Naive thymus-derived CD4-positive, alpha-beta T cell (primary cell): ENCODE data around the gene ZBTB17. TPM values are rescaled to one million over a fixed set of nuclear protein-coding genes. Genes with fewer than 3 reads are reported as not detected.
"Not testable (repeated sequence)": the region's sequence is repeated elsewhere in the genome, so short reads cannot be mapped to it uniquely, and the experiment has no call there.

Source experiments
- ATAC-seq: fragments of 150-1000 bp; cut with Tn5 transposase; 2 replicates; pipeline ENCODE4 v1.10.0; 2021; ENCODE audit warnings: mild to moderate bottlenecking, moderate library complexity
- CTCF ChIA-PET: fragments of 350-600 bp; sonication (Branson Sonifier 250); formaldehyde crosslinking; loops from one replicate; lab custom pipeline; 2021; ENCODE audit warnings: antibody characterized with exemption; lab: Charles Lee
- POLR2A ChIA-PET: fragments of 350-600 bp; sonication (Branson Sonifier 250); formaldehyde crosslinking; loops from one replicate; lab custom pipeline; 2021; ENCODE audit warnings: antibody characterized with exemption, inconsistent platforms; lab: Charles Lee
- DNase-seq, 9 donors: peaks; one replicate each; pipeline versions ENCODE4 v3.0.0 to v3.0.0-alpha.2; 2020 to 2022; ENCODE audit warnings: mixed read lengths in 1 of 9
- H3K27ac ChIP-seq: one replicate; pipeline ENCODE4 v1.7.0; 2013; ENCODE audit warnings: mild to moderate bottlenecking, low read depth, low read length, moderate library complexity
- H3K27me3 ChIP-seq, 2 donors: one replicate each; pipeline ENCODE4 v1.7.0; 2013; ENCODE audit warnings: low read length in 2 of 2, mild to moderate bottlenecking in 2 of 2, moderate library complexity in 2 of 2; ENCODE audit not compliant: control insufficient read depth in 2 of 2, insufficient read depth in 2 of 2
- H3K36me3 ChIP-seq, 3 experiments: 1 replicate in 2 of 3; 2 replicates in 1 of 3; pipeline ENCODE4 v1.7.0; 2013; ENCODE audit warnings: low read length in 3 of 3, mild to moderate bottlenecking in 3 of 3, moderate library complexity in 1 of 3; ENCODE audit not compliant: insufficient read depth in 3 of 3, control insufficient read depth in 2 of 3
- H3K4me1 ChIP-seq, 2 donors: one replicate each; pipeline ENCODE4 v1.7.0; 2013; ENCODE audit warnings: low read length in 2 of 2, mild to moderate bottlenecking in 2 of 2, moderate library complexity in 1 of 2; ENCODE audit not compliant: control insufficient read depth in 2 of 2, insufficient read depth in 2 of 2
- H3K4me3 ChIP-seq: 2 replicates; pipeline ENCODE4 v1.7.0; 2013; ENCODE audit warnings: mild to moderate bottlenecking, low read length
- H3K9me3 ChIP-seq, 3 experiments: 1 replicate in 2 of 3; 2 replicates in 1 of 3; pipeline ENCODE4 v1.7.0; 2013; ENCODE audit warnings: low read length in 3 of 3; ENCODE audit not compliant: control insufficient read depth in 2 of 3
- H3K27ac Mint-ChIP-seq, 9 donors: one replicate each; pipeline ENCODE4 v1.8.0; 2020 to 2022; ENCODE audit warnings: mixed read lengths in 9 of 9, mild to moderate bottlenecking in 8 of 9, moderate library complexity in 5 of 9, inconsistent platforms in 2 of 9
- H3K27me3 Mint-ChIP-seq, 5 donors: one replicate each; pipeline ENCODE4 v1.8.0; 2021 to 2022; ENCODE audit warnings: mixed read lengths in 5 of 5, mild to moderate bottlenecking in 1 of 5
- H3K36me3 Mint-ChIP-seq, 5 donors: one replicate each; pipeline ENCODE4 v1.8.0; 2020 to 2022; ENCODE audit warnings: mixed read lengths in 5 of 5, mild to moderate bottlenecking in 3 of 5, inconsistent platforms in 1 of 5
- H3K4me1 Mint-ChIP-seq, 7 donors: one replicate each; pipeline ENCODE4 v1.8.0; 2020 to 2022; ENCODE audit warnings: mixed read lengths in 7 of 7, mild to moderate bottlenecking in 3 of 7, inconsistent platforms in 1 of 7
- H3K4me3 Mint-ChIP-seq, 10 donors: one replicate each; pipeline ENCODE4 v1.8.0; 2020 to 2022; ENCODE audit warnings: mild to moderate bottlenecking in 10 of 10, mixed read lengths in 10 of 10, moderate library complexity in 6 of 10, inconsistent platforms in 2 of 10
- H3K9me3 Mint-ChIP-seq, 11 donors: one replicate each; pipeline ENCODE4 v1.8.0; 2020 to 2022; ENCODE audit warnings: mixed read lengths in 11 of 11, mild to moderate bottlenecking in 4 of 11, inconsistent platforms in 1 of 11, moderate library complexity in 1 of 11
- intact Hi-C, 2 donors: fragments of 100-400 bp; cut with micrococcal nuclease; formaldehyde crosslinking; loops; one replicate each; pipeline ENCODE4 v1.15.1; 2023
- polyA plus RNA-seq, 2 donors: library from polyadenylated mRNA; unstranded; fragments of 300-500 nt; fragmentation: Illumina TruSeq; gene quantifications; one replicate each; pipeline ENCODE4 v1.2.3, GENCODE V29; 2021
- total RNA-seq, 6 experiments: library from RNA in 5 of 6; stranded (reverse) in 5 of 6; gene quantifications; 1 replicate in 5 of 6; 2 replicates in 1 of 6; pipeline ENCODE4 v1.2.3 and lab custom pipeline; 2021 to 2026

ZBTB17 gene
- total and polyA plus RNA-seq, 7 experiments from 2014 or later = 11.2 to 85.1 (median 63.5) TPM

DNA sequence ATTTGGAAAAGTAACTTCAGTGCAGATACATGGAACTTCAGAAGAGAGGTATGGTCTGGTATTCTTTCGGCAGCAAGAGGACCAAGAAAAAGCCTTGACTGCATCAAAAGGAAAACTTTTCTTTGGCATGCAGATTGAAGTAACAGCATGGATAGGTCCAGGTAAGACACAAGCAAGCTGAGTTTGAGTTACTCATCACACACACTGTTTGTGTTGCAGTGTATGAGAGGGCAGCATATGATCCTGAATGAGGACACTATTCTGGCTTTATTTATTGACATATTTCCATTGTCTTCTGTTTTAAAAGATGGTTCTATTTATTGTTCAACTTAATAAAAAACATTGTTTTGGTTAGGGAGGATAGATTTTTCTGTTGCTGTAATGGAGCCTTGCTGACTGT lies 64.8 kb downstream of the ZBTB17 start:
- Mint-ChIP-seq H3K27me3 (no peaks in the 10 kb centered on the region), H3K27ac (no peak overlapping the region), H3K4me1 (peaks cover 9 to 25% (median 14%) of the 10 kb centered on the region in 7 donors), H3K36me3 (peaks cover 0 to 47% (median 20%) of the 10 kb centered on the region in 5 donors), H3K4me3 (no peak overlapping the region), H3K9me3 (no peaks in the 10 kb centered on the region)
- intact Hi-C loops = no loop called here
- CTCF ChIA-PET = interaction anchor here (1.9 kb wide), 1 partner anchor 96 kb away, joined by 4 read pairs; no protein-coding TSS in a partner anchor
- DNase-seq (no peak), ATAC-seq (no peak)
- POLR2A ChIA-PET = no interaction called here
- no peak overlapping the region for H3K27ac ChIP-seq
- H3K27me3 ChIP-seq = no peaks in the 10 kb centered on the region
- no peak overlapping the region for H3K4me3 ChIP-seq
- peaks cover 0 to 2% of the 10 kb centered on the region in 2 donors for H3K4me1 ChIP-seq
- H3K9me3 ChIP-seq = no peaks in the 10 kb centered on the region
- peaks cover 4 to 40% (median 10%) of the 10 kb centered on the region in 3 experiments for H3K36me3 ChIP-seq

DNA sequence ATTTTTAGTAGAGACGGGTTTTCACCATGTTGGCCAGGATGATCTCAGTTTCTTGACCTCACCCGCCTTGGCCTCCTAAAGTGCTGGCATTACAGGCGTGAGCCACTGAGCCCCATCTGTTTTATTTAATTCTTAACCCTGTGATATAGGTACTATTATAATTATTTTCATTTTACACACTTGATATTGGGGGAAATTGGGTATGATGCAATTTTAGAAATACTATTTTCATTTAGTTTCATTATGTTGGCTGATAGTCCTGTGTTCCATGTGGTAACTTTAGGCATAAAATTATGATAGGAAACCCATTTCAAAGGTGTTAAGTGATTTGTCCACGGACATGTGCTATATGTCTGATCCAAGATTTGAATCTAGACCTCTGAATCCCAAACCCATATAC lies 67.3 kb downstream of the ZBTB17 start:
- ATAC-seq (no peak), DNase-seq (no peak)
- Mint-ChIP-seq H3K4me3 (no peak overlapping the region), H3K4me1 (peaks cover 2 to 19% (median 6%) of the 10 kb centered on the region in 7 donors), H3K9me3 (no peaks in the 10 kb centered on the region), H3K27me3 (no peaks in the 10 kb centered on the region), H3K27ac (peak overlapping the region in 1 of 9 donors; percentile 49), H3K36me3 (peaks cover 0 to 32% (median 16%) of the 10 kb centered on the region in 5 donors)
- H3K4me3 ChIP-seq = no peak overlapping the region
- no peaks in the 10 kb centered on the region for H3K4me1 ChIP-seq
- no peaks in the 10 kb centered on the region for H3K9me3 ChIP-seq
- intact Hi-C loops = no loop called here
- ChIA-PET POLR2A (no interaction called here), CTCF (no interaction called here)
- H3K27ac ChIP-seq = no peak overlapping the region
- peaks cover 4 to 35% (median 10%) of the 10 kb centered on the region in 3 experiments for H3K36me3 ChIP-seq
- no peaks in the 10 kb centered on the region for H3K27me3 ChIP-seq

DNA sequence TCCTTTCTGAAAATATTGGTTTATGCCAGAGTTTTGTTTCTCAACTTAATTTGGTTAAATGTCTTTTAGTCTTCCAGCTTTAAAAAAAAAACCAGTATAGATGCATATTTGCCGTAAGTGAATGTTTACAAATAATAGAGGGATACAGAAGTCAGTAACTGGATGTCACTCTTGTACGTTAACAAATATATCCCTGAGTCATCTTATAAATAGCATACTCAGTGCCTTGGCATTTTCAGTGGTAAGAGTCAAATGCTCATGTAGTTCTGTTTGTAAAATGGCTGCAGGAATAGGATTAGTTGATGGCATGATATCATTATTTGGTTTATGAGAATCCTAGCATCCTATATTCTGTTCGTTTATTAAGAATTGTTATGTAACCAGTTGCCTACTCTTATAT lies 73.0 kb downstream of the ZBTB17 start:
- peak overlapping the region in 2 of 9 donors; percentile 18 to 53 for H3K27ac Mint-ChIP-seq
- POLR2A ChIA-PET = no interaction called here
- Histone ChIP-seq H3K27me3 (no peaks in the 10 kb centered on the region), H3K4me1 (peaks cover 0 to 3% of the 10 kb centered on the region in 2 donors), H3K36me3 (peaks cover 0 to 5% (median 0%) of the 10 kb centered on the region in 3 experiments), H3K4me3 (no peak overlapping the region), H3K9me3 (no peaks in the 10 kb centered on the region), H3K27ac (no peak overlapping the region)
- no peak for ATAC-seq
- DNase-seq = no peak
- CTCF ChIA-PET = interaction anchor here (0.7 kb wide), 1 partner anchor 318 kb away, joined by 3 read pairs; the partner anchor contains the start of gene AGMAT
- H3K4me3 Mint-ChIP-seq = no peak overlapping the region
- intact Hi-C loops = no loop called here
- H3K27me3 Mint-ChIP-seq = no peaks in the 10 kb centered on the region
- peaks cover 5 to 10% (median 7%) of the 10 kb centered on the region in 5 donors for H3K36me3 Mint-ChIP-seq
- H3K4me1 Mint-ChIP-seq = peaks cover 19 to 46% (median 41%) of the 10 kb centered on the region in 7 donors
- H3K9me3 Mint-ChIP-seq = peaks cover 0 to 2% (median 0%) of the 10 kb centered on the region in 11 donors

DNA sequence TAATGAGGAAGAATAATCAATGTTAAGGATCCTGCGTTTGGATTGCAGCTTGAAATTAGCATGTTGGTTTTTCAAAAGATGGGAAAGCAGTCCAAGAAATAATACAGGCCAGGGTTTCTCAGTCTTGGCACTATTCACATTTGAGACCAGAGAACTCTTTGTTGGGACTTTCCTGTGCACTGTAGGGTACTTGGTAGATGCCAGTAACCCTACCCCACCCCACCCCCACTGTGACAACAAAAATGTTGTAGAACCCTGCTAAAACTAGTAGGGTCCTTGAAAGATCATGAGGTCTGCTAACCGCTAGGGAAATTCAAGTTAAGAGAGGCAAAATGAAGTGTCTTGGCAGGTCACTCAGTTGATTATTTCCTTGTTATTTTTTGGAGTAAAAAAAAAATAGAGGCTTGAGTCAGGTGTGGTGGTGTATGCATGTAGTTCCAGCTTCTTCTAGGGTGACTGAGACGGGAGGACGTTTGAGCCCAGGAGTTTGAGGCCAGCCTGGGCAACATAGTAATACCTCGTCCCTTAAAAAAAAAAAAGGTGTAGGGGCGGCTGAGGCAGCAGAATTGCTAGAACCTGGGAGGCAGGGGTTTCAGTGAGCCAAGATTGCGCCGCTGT lies 75.1 kb downstream of the ZBTB17 start:
- no peak overlapping the region for H3K27ac Mint-ChIP-seq
- Histone ChIP-seq H3K9me3 (no peaks in the 10 kb centered on the region), H3K36me3 (peaks cover 0 to 5% (median 0%) of the 10 kb centered on the region in 3 experiments), H3K4me3 (no peak overlapping the region), H3K27me3 (no peaks in the 10 kb centered on the region), H3K4me1 (peaks cover 0 to 3% of the 10 kb centered on the region in 2 donors), H3K27ac (no peak overlapping the region)
- H3K4me3 Mint-ChIP-seq = peak overlapping the region in 1 of 10 donors; percentile 46
- H3K36me3 Mint-ChIP-seq = peaks cover 5 to 11% (median 7%) of the 10 kb centered on the region in 5 donors
- CTCF ChIA-PET = interaction anchor here (0.6 to 0.7 kb wide), 2 partner anchors 75 to 541 kb away, joined by 3 to 4 read pairs; no protein-coding TSS in a partner anchor
- ATAC-seq (no peak), DNase-seq (no peak)
- H3K9me3 Mint-ChIP-seq = peaks cover 0 to 2% (median 0%) of the 10 kb centered on the region in 11 donors
- H3K4me1 Mint-ChIP-seq = peaks cover 24 to 55% (median 46%) of the 10 kb centered on the region in 7 donors
- POLR2A ChIA-PET = interaction anchor here (0.6 kb wide), 1 partner anchor 36 kb away, joined by 4 read pairs; no protein-coding TSS in a partner anchor
- H3K27me3 Mint-ChIP-seq = no peaks in the 10 kb centered on the region
- intact Hi-C loops = no loop called here

DNA sequence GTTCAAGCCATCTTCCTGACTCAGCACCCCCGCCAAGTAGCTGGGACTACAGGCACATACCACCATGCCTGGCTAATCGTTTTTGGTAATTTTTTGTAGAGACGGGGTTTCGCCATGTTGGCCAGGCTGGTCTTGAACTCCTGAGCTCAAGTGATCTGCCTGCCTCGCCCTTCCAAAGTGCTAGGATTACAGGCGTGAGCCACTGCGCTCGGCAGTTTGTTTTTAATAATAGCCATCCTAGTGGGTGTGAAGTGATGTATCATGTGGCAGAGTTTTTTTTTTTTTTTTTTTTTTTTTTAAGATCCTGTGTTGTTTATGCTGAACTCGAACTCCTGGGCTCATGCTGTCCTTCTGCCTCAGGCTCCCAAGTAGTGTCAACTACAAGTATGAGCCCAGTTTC lies 76.6 kb downstream of the ZBTB17 start:
- Mint-ChIP-seq H3K27me3 (no peaks in the 10 kb centered on the region), H3K4me1 (peaks cover 28 to 61% (median 50%) of the 10 kb centered on the region in 7 donors), H3K27ac (peak overlapping the region in 1 of 9 donors; percentile 47), H3K9me3 (peaks cover 0 to 2% (median 0%) of the 10 kb centered on the region in 11 donors), H3K4me3 (peak overlapping the region in 1 of 10 donors; percentile 12), H3K36me3 (peaks cover 7 to 16% (median 10%) of the 10 kb centered on the region in 5 donors)
- intact Hi-C loops = no loop called here
- Histone ChIP-seq H3K4me1 (peaks cover 0 to 3% of the 10 kb centered on the region in 2 donors), H3K9me3 (no peaks in the 10 kb centered on the region), H3K27ac (no peak overlapping the region), H3K27me3 (no peaks in the 10 kb centered on the region), H3K4me3 (no peak overlapping the region), H3K36me3 (peaks cover 0 to 5% (median 4%) of the 10 kb centered on the region in 3 experiments)
- ATAC-seq (no peak), DNase-seq (no peak)
- ChIA-PET CTCF (no interaction called here), POLR2A (no interaction called here)

DNA sequence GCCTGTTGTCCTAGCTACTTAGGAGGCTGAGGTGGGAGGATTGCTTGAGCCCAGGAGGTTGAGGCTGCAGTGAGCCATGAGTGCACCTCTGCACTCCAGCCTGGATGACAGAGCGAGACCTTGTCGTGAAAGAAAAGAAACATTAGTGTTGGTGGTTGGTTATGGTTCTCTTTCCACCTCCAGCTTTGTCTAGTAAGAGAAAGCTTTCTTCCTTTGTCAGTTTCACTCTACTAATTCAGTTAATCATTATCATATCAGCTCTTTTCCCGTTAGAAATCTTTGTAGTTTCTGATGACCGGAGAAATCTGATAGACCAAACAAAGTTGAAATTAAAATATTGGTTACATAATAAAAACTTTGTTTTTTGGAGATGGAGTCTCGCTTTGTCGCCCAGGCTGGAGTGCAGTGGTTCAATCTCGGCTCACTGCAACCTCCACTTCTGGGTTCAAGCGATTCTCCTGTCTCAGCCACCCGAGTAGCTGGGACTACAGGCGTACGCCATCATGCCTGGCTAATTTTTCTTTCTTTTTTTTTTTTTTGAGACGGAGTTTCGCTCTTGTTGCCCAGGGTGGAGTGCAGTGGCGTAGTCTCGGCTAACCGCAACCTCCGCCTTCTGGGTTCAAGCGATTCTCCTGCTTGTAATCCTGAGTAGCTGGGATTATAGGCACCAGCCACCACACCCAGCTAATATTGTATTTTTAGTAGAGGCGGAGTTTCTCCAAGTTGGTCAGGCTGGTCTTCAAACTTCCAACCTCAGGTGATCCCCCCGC lies 78.9 kb downstream of the ZBTB17 start:
- H3K9me3 Mint-ChIP-seq, ATAC-seq, H3K36me3 ChIP-seq, H3K27ac ChIP-seq, H3K27me3 Mint-ChIP-seq, H3K4me1 ChIP-seq, H3K27me3 ChIP-seq, H3K9me3 ChIP-seq, DNase-seq, H3K4me3 Mint-ChIP-seq, intact Hi-C loops, H3K4me3 ChIP-seq: not testable (repeated sequence)
- peaks cover 32 to 62% (median 50%) of the 10 kb centered on the region in 7 donors for H3K4me1 Mint-ChIP-seq
- peaks cover 9 to 22% (median 12%) of the 10 kb centered on the region in 5 donors for H3K36me3 Mint-ChIP-seq
- peak overlapping the region in 3 of 9 donors; percentile 23 to 42 (median 30) for H3K27ac Mint-ChIP-seq
- CTCF ChIA-PET = interaction anchor here (0.7 to 1.1 kb wide), 2 partner anchors 11 to 82 kb away, joined by 3 to 4 read pairs; no protein-coding TSS in a partner anchor
- POLR2A ChIA-PET = interaction anchor here (0.6 to 1.0 kb wide), 3 partner anchors 9 to 84 kb away, joined by 3 read pairs; no protein-coding TSS in a partner anchor
